Uterus (tissue), 4 donors: Measurements from ENCODE around the gene CILP2. TPM values are rescaled to one million over a fixed set of nuclear protein-coding genes. Genes with fewer than 3 reads are reported as not detected.

Experiments
- DNase-seq, 2 donors: peaks; one replicate each; pipeline ENCODE4 v3.0.0-alpha.2; 2019 to 2020
- H3K27ac ChIP-seq, 2 donors: fragments of 200-600 bp; sonication (generic); 1 replicate in 1 of 2; 2 replicates in 1 of 2; pipeline ENCODE4 v1.5.1; 2016 to 2018
- H3K27me3 ChIP-seq, 2 donors: fragments of 200-600 bp; sonication (generic); one replicate each; pipeline ENCODE4 v1.5.1; 2018 to 2019; ENCODE audit warnings: control low read depth in 1 of 2
- H3K36me3 ChIP-seq, 2 donors: fragments of 200-600 bp; sonication (generic); one replicate each; pipeline ENCODE4 v1.5.1; 2019; ENCODE audit warnings: control low read depth in 1 of 2
- H3K4me1 ChIP-seq, 2 donors: fragments of 200-600 bp; sonication (generic); one replicate each; pipeline ENCODE4 v1.5.1; 2018 to 2019; ENCODE audit warnings: control low read depth in 1 of 2
- H3K4me3 ChIP-seq, 2 donors: fragments of 200-600 bp; sonication (generic); 1 replicate in 1 of 2; 2 replicates in 1 of 2; pipeline ENCODE4 v1.5.1; 2018 to 2019; ENCODE audit warnings: mild to moderate bottlenecking in 1 of 2
- H3K9me3 ChIP-seq, 2 donors: fragments of 200-600 bp; sonication (generic); one replicate each; pipeline ENCODE4 v1.5.1; 2019; ENCODE audit warnings: control low read depth in 1 of 2
- CTCF ChIP-seq, 4 experiments: fragments of 200-600 bp in 2 of 4; fragments of 450-650 bp in 2 of 4; sonication (generic) in 2 of 4; IDR thresholded peaks; one replicate each; pipeline ENCODE4 v1.5.1; 2016 to 2019; ENCODE audit warnings: antibody characterized with exemption in 4 of 4, mild to moderate bottlenecking in 2 of 4, moderate library complexity in 1 of 4
- POLR2A ChIP-seq, 2 donors: fragments of 450-650 bp; IDR thresholded peaks; one replicate each; pipeline ENCODE4 v1.6.1; 2016; ENCODE audit warnings: antibody characterized with exemption in 2 of 2, mild to moderate bottlenecking in 1 of 2, moderate library complexity in 1 of 2
- intact Hi-C: fragments of 100-400 bp; cut with DNase I; formaldehyde crosslinking; loops from one replicate; pipeline ENCODE4 v1.15.1; 2023; ENCODE audit warnings: low total_unique reads
- total RNA-seq, 4 donors: library from RNA; depleted of rRNA in 3 of 4; stranded (reverse); fragments of >200 nt in 3 of 4; gene quantifications; one replicate each; pipeline versions ENCODE4 v1.1.0 to v1.2.4, GENCODE V29; 2014 to 2023
- donor health status: DM: yes; HTN: yes; CAD: no.

CILP2 gene
- total RNA-seq, 4 donors from 2014 or later = 0.15 to 1.2 TPM; not detected in 2

GRCh38 chr19:19527371-19527656, 10.8 kb upstream of the CILP2 start:
- Histone ChIP-seq H3K36me3 (no peaks in the 10 kb centered on the region), H3K4me3 (no peak overlapping the region), H3K4me1 (peaks cover 0 to under 1% of the 10 kb centered on the region in 2 donors), H3K9me3 (no peaks in the 10 kb centered on the region), H3K27me3 (no peaks in the 10 kb centered on the region), H3K27ac (no peak overlapping the region)
- TF ChIP-seq POLR2A (IDR thresholded peaks at IDR 0.05) (no peak), CTCF (IDR thresholded peaks at IDR 0.05) (no peak)
- DNase-seq = no peak
- intact Hi-C loops = no loop called here

GRCh38 chr19:19527674-19528625, 10.1 kb upstream of the CILP2 start:
- Histone ChIP-seq H3K27ac (no peak overlapping the region), H3K27me3 (no peaks in the 10 kb centered on the region), H3K9me3 (no peaks in the 10 kb centered on the region), H3K4me3 (no peak overlapping the region), H3K4me1 (peaks cover 0 to 3% of the 10 kb centered on the region in 2 donors), H3K36me3 (no peaks in the 10 kb centered on the region)
- no peak for DNase-seq
- TF ChIP-seq POLR2A (IDR thresholded peaks at IDR 0.05) = no peak
- TF ChIP-seq CTCF (IDR thresholded peaks at IDR 0.05) = no peak
- intact Hi-C loops = no loop called here

- intact Hi-C loops = no loop called here
- no peak within 1 kb of the TSS for H3K4me3 ChIP-seq
- no peak for DNase-seq
- no peaks in the 10 kb centered on the region for H3K27me3 ChIP-seq
- H3K9me3 ChIP-seq = no peaks in the 10 kb centered on the region
- H3K4me1 ChIP-seq = peaks cover 0 to 3% of the 10 kb centered on the region in 2 donors
- no peaks in the 10 kb centered on the region for H3K36me3 ChIP-seq
- H3K27ac ChIP-seq = no peak within 1 kb of the TSS
- TF ChIP-seq POLR2A (IDR thresholded peaks at IDR 0.05) = no peak
- TF ChIP-seq CTCF (IDR thresholded peaks at IDR 0.05) = no peak
Observed at GRCh38 chr19:19528721-19529490, 9.2 kb upstream of the CILP2 start, which contains the start of gene YJEFN3. YJEFN3 (plus strand) TSS chr19:19528911; CDS start chr19:19528933, 22 bp downstream.

- Histone ChIP-seq H3K4me3 (no peak overlapping the region), H3K9me3 (no peaks in the 10 kb centered on the region), H3K36me3 (no peaks in the 10 kb centered on the region), H3K27ac (no peak overlapping the region), H3K27me3 (no peaks in the 10 kb centered on the region), H3K4me1 (peaks cover 0 to 3% of the 10 kb centered on the region in 2 donors)
- no peak for DNase-seq
- intact Hi-C loops = loop anchor here (10.0 kb wide), 1 partner anchor 115 kb away; the partner anchor contains the start of gene GMIP
- TF ChIP-seq POLR2A (IDR thresholded peaks at IDR 0.05) (no peak), CTCF (IDR thresholded peaks at IDR 0.05) (no peak)
Observed at GRCh38 chr19:19529783-19530422, 8.2 kb upstream of the CILP2 start.
